Activated CD8-positive, alpha-beta T cell treated with anti-CD3 and anti-CD28 coated beads, Interleukin-2, amount 10 ng/mL, durations not matched to agents 7 days and 5 days (primary cell): Measurements from ENCODE around the gene ZNF689. TPM values are rescaled to one million over a fixed set of nuclear protein-coding genes. Genes with fewer than 3 reads are reported as not detected.

ENCODE experiments used
- ATAC-seq: fragments of 150-1000 bp; cut with Tn5 transposase; one replicate; pipeline ENCODE4 v1.10.0; 2021; ENCODE audit warnings: moderate library complexity
- CTCF ChIA-PET: fragments of 350-600 bp; sonication (Branson Sonifier 250); formaldehyde crosslinking; loops from one replicate; lab custom pipeline; 2021; ENCODE audit warnings: antibody characterized with exemption; lab: Charles Lee
- POLR2A ChIA-PET: fragments of 350-600 bp; sonication (Branson Sonifier 250); formaldehyde crosslinking; loops from one replicate; lab custom pipeline; 2021; ENCODE audit warnings: antibody characterized with exemption; lab: Charles Lee
- DNase-seq: peaks from one replicate; pipeline ENCODE4 v3.0.0-alpha.2; 2020
- H3K27ac Mint-ChIP-seq: one replicate; pipeline ENCODE4 v1.8.0; 2021; ENCODE audit warnings: mild to moderate bottlenecking, mixed read lengths
- H3K27me3 Mint-ChIP-seq: one replicate; pipeline ENCODE4 v1.8.0; 2021; ENCODE audit warnings: low read depth, mixed read lengths
- H3K36me3 Mint-ChIP-seq: one replicate; pipeline ENCODE4 v1.8.0; 2021; ENCODE audit warnings: low read depth, mixed read lengths
- H3K4me1 Mint-ChIP-seq: one replicate; pipeline ENCODE4 v1.8.0; 2021; ENCODE audit warnings: low read depth, mixed read lengths
- H3K4me3 Mint-ChIP-seq: one replicate; pipeline ENCODE4 v1.8.0; 2021; ENCODE audit warnings: mild to moderate bottlenecking, mixed read lengths
- H3K9me3 Mint-ChIP-seq: one replicate; pipeline ENCODE4 v1.8.0; 2022; ENCODE audit warnings: mixed read lengths; ENCODE audit not compliant: insufficient read depth
- total RNA-seq, 2 experiments: library from RNA; stranded (reverse); gene quantifications; one replicate each; pipeline ENCODE4 v1.2.3, GENCODE V29; 2021

The ZNF689 gene
- total RNA-seq, 2 experiments from 2014 or later, result 12.0 to 13.4 TPM

GRCh38 chr16:30615358-30616091 lies 5.3 kb upstream of the ZNF689 start:
- Mint-ChIP-seq H3K27ac (no peak overlapping the region), H3K27me3 (peaks cover 13% of the 10 kb centered on the region), H3K9me3 (no peaks in the 10 kb centered on the region), H3K36me3 (no peaks in the 10 kb centered on the region), H3K4me3 (no peak overlapping the region), H3K4me1 (peaks cover 14% of the 10 kb centered on the region)
- ChIA-PET POLR2A (interaction anchor here (0.5 to 1.4 kb wide), 2 partner anchors 182 to 186 kb away, joined by 3 to 4 read pairs; partner anchors contain the start of gene DCTPP1), CTCF (interaction anchor here (0.6 to 4.3 kb wide), 39 partner anchors 8 to 245 kb away, joined by 3 to 51 read pairs (median 4); partner anchors contain the start of genes DCTPP1, FBRS, PRR14 and SEPTIN1)
- DNase-seq, result peak; percentile 83
- ATAC-seq, result peak; percentile 68

DNA sequence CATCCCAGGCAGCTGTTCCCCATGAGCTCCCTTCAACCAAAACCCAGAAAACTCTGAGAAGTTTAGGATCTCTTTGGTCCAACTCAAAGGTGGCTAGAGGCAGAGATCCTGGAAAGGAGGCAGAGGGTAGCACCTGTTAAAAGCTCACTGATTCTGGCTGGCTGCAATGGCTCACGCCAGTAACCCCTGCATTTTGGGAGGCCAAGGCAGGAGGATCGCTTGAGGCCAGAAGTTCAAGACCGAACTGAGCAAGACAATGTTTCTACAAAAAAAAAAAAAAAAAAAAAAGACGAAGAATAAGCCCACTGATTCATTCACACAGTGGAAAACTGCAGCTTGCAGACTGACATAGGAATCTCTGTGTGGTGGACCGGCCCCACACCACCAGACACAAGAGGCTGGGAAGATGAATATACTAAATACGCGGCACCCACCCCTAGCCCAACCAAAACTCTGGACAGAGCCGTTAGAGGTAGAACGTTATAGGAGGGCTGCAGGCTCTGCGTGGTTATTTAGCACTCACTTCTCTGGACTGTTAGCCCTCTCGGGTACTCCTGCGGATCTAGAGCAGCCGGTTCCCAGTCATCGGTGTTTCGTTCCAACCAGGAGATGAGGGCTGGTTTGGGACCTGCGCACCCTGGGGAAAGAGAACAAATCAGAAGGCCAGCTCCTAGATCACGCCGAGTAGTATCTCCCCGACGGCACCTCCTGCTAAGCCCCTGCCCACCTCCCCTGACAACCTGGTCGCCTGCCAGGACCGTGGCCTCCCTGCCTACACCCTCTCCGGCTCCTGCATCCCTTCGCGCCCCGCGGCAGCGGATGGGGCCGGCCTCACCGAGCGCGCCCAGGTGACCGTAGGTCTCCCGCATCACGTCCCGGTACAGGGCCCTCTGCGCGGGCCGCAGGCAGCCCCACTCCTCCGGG lies 925 bp downstream of the ZNF689 start:
- POLR2A ChIA-PET, result interaction anchor here (0.6 to 3.9 kb wide), 15 partner anchors 20 to 497 kb away, joined by 3 to 25 read pairs (median 4); partner anchors contain the start of genes FBRS, PRR14, ZNF688 and ZNF747
- peaks cover 18% of the 10 kb centered on the region for H3K4me1 Mint-ChIP-seq
- H3K4me3 Mint-ChIP-seq, result peak overlapping the region; percentile 84
- CTCF ChIA-PET, result interaction anchor here (0.9 to 6.4 kb wide), 14 partner anchors 10 to 179 kb away, joined by 3 to 86 read pairs (median 4); partner anchors contain the start of genes DCTPP1 and ZNF747
- ATAC-seq (peak; percentile 62), DNase-seq (peak; percentile 53)
- no peaks in the 10 kb centered on the region for H3K9me3 Mint-ChIP-seq
- H3K27me3 Mint-ChIP-seq, result no peaks in the 10 kb centered on the region
- H3K27ac Mint-ChIP-seq, result peak overlapping the region; percentile 96
- H3K36me3 Mint-ChIP-seq, result peaks cover 31% of the 10 kb centered on the region

- Mint-ChIP-seq H3K27me3 (no peaks in the 10 kb centered on the region), H3K9me3 (no peaks in the 10 kb centered on the region), H3K4me1 (peaks cover 22% of the 10 kb centered on the region), H3K4me3 (no peak overlapping the region), H3K27ac (no peak overlapping the region), H3K36me3 (peaks cover 52% of the 10 kb centered on the region)
- ChIA-PET CTCF (interaction anchor here (0.8 to 6.4 kb wide), 2 partner anchors 7 to 10 kb away, joined by 3 to 86 read pairs; no protein-coding TSS in a partner anchor), POLR2A (no interaction called here)
- DNase-seq (no peak), ATAC-seq (no peak)
These were observed 4.2 kb downstream of the ZNF689 start for GRCh38 chr16:30606004-30606403.

DNA sequence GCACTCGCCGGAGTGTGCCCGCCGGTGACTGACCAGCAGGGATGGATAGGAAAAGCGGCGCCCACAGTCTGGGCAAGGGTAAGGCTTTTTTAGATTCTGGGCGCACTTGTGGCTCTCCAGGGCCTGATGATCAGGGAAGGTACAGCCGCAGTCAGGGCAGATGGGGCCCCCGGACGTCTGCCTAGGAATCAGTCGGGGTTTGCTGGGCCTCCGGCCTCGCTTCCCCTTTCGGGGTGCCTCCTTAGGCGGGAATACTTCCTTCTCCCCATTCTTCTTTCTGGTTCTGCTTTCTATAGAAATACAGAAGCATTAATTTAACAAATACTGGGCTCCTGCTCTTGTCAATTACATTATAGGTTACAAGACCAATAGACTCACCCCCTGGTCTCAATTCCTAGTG lies 5.0 kb downstream of the ZNF689 start:
- ChIA-PET CTCF (interaction anchor here (0.8 kb wide), 1 partner anchor 11 kb away, joined by 3 read pairs; no protein-coding TSS in a partner anchor), POLR2A (no interaction called here)
- Mint-ChIP-seq H3K4me1 (peaks cover 17% of the 10 kb centered on the region), H3K27ac (no peak overlapping the region), H3K27me3 (no peaks in the 10 kb centered on the region), H3K9me3 (no peaks in the 10 kb centered on the region), H3K4me3 (no peak overlapping the region), H3K36me3 (peaks cover 52% of the 10 kb centered on the region)
- ATAC-seq, result no peak
- DNase-seq, result no peak

- Mint-ChIP-seq H3K27me3 (no peaks in the 10 kb centered on the region), H3K9me3 (no peaks in the 10 kb centered on the region), H3K4me1 (peaks cover 19% of the 10 kb centered on the region), H3K36me3 (peaks cover 51% of the 10 kb centered on the region), H3K27ac (no peak overlapping the region), H3K4me3 (no peak overlapping the region)
- CTCF ChIA-PET, result interaction anchor here (1.0 to 7.9 kb wide), 2 partner anchors 11 to 18 kb away, joined by 3 to 51 read pairs; no protein-coding TSS in a partner anchor
- no peak for ATAC-seq
- no peak for DNase-seq
- POLR2A ChIA-PET, result no interaction called here
These were observed 5.8 kb downstream of the ZNF689 start for GRCh38 chr16:30604316-30604947.

GRCh38 chr16:30603945-30604315 lies 6.3 kb downstream of the ZNF689 start:
- Mint-ChIP-seq H3K27me3 (no peaks in the 10 kb centered on the region), H3K36me3 (peaks cover 51% of the 10 kb centered on the region), H3K9me3 (no peaks in the 10 kb centered on the region), H3K4me3 (no peak overlapping the region), H3K27ac (no peak overlapping the region), H3K4me1 (peaks cover 16% of the 10 kb centered on the region)
- ATAC-seq (no peak), DNase-seq (no peak)
- POLR2A ChIA-PET, result no interaction called here
- CTCF ChIA-PET, result interaction anchor here (1.0 to 7.9 kb wide), 2 partner anchors 11 to 18 kb away, joined by 3 to 51 read pairs; no protein-coding TSS in a partner anchor

- POLR2A ChIA-PET, result interaction anchor here (0.6 to 0.9 kb wide), 3 partner anchors 31 to 78 kb away, joined by 3 read pairs; no protein-coding TSS in a partner anchor
- no peak overlapping the region for H3K27ac Mint-ChIP-seq
These were observed 7.4 kb downstream of the ZNF689 start for GRCh38 chr16:30602616-30603277.

DNA sequence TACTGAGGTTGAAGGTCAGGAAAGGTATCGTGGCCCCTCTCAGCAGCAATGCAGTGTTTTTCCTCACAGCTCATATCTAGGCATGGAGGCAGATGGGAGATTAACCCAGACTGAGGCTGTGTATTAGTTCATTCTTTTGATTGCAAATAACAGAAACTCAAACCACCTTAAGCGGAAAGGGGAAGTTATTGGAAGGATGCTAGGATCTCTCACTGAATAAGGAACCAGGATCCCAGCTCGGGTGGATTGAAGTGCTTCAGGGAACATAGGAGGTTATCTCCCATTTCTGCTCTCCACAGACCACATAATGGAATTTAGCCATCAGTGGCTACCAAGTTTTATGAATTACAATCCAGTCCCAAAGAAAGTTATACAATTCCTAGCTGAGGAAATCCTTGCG lies 8.2 kb downstream of the ZNF689 start:
- no peaks in the 10 kb centered on the region for H3K27me3 Mint-ChIP-seq
- no peak overlapping the region for H3K27ac Mint-ChIP-seq
- H3K36me3 Mint-ChIP-seq, result peaks cover 41% of the 10 kb centered on the region
- ChIA-PET CTCF (interaction anchor here (0.7 to 7.9 kb wide), 8 partner anchors 7 to 172 kb away, joined by 3 to 86 read pairs (median 6); partner anchors contain the start of genes DCTPP1, ZNF689 and ZNF764), POLR2A (interaction anchor here (0.8 kb wide), 1 partner anchor 77 kb away, joined by 3 read pairs; no protein-coding TSS in a partner anchor)
- DNase-seq (no peak), ATAC-seq (no peak)
- H3K9me3 Mint-ChIP-seq, result no peaks in the 10 kb centered on the region
- H3K4me1 Mint-ChIP-seq, result peaks cover 14% of the 10 kb centered on the region
- H3K4me3 Mint-ChIP-seq, result no peak overlapping the region

More at GRCh38 chr16:30602616-30603277, 7.4 kb downstream of the ZNF689 start:
- CTCF ChIA-PET, result interaction anchor here (0.6 to 7.9 kb wide), 8 partner anchors 13 to 232 kb away, joined by 3 to 51 read pairs (median 4); partner anchors contain the start of genes DCTPP1, TBC1D10B and ZNF764
- peaks cover 17% of the 10 kb centered on the region for H3K4me1 Mint-ChIP-seq
- H3K36me3 Mint-ChIP-seq, result peaks cover 47% of the 10 kb centered on the region
- H3K27me3 Mint-ChIP-seq, result no peaks in the 10 kb centered on the region
- H3K9me3 Mint-ChIP-seq, result no peaks in the 10 kb centered on the region
- no peak for DNase-seq
- H3K4me3 Mint-ChIP-seq, result no peak overlapping the region
- no peak for ATAC-seq

GRCh38 chr16:30600929-30601328 lies 9.3 kb downstream of the ZNF689 start:
- CTCF ChIA-PET, result interaction anchor here (1.0 to 7.9 kb wide), 4 partner anchors 8 to 171 kb away, joined by 3 to 86 read pairs (median 30); partner anchors contain the start of genes DCTPP1 and ZNF689
- no peaks in the 10 kb centered on the region for H3K27me3 Mint-ChIP-seq
- no peak overlapping the region for H3K27ac Mint-ChIP-seq
- no peaks in the 10 kb centered on the region for H3K9me3 Mint-ChIP-seq
- peaks cover 14% of the 10 kb centered on the region for H3K4me1 Mint-ChIP-seq
- ATAC-seq, result no peak
- no peak for DNase-seq
- POLR2A ChIA-PET, result interaction anchor here (0.8 to 1.0 kb wide), 2 partner anchors 42 to 87 kb away, joined by 3 to 4 read pairs; no protein-coding TSS in a partner anchor
- H3K36me3 Mint-ChIP-seq, result peaks cover 33% of the 10 kb centered on the region
- no peak overlapping the region for H3K4me3 Mint-ChIP-seq

DNA sequence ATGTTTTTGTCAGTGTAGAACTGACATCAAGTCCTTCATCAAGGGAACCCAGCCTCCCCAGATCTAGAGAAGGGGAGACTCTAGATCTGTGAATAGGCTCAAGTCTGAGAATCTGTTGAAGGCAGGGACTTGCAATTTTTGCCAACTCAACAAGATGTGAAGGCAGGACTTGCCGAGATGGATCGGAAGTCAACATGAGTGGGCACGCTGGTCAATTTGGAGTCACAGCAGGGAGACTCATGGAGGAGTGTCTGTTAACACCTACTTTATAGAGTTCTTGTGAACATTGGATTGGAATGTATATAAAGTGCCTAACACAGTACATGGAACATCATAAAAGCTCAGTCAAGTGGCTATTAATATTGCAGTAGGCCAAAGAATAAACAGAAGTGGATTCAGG lies 10.0 kb downstream of the ZNF689 start:
- DNase-seq (no peak), ATAC-seq (no peak)
- H3K27ac Mint-ChIP-seq, result no peak overlapping the region
- no peaks in the 10 kb centered on the region for H3K27me3 Mint-ChIP-seq
- H3K9me3 Mint-ChIP-seq, result no peaks in the 10 kb centered on the region
- ChIA-PET POLR2A (interaction anchor here (0.7 to 3.2 kb wide), 3 partner anchors 29 to 87 kb away, joined by 3 to 17 read pairs (median 4); partner anchors contain the start of genes ZNF688 and ZNF747), CTCF (interaction anchor here (0.9 to 7.9 kb wide), 7 partner anchors 9 to 170 kb away, joined by 3 to 86 read pairs (median 10); partner anchors contain the start of genes DCTPP1, ZNF689 and ZNF747)
- peaks cover 30% of the 10 kb centered on the region for H3K36me3 Mint-ChIP-seq
- no peak overlapping the region for H3K4me3 Mint-ChIP-seq
- H3K4me1 Mint-ChIP-seq, result peaks cover 14% of the 10 kb centered on the region
